Measurements from ENCODE around the gene B4GALT2. TPM values are rescaled to one million over a fixed set of nuclear protein-coding genes. Genes with fewer than 3 reads are reported as not detected.

The B4GALT2 gene
- total and polyA plus RNA-seq, 2 donors, result 7.3 to 10.3 TPM

GRCh38 chr1:44033041-44033575, 54.1 kb downstream of the B4GALT2 start:
- no peak for DNase-seq (ENCODE audit: low read depth in 6 of 9, low spot score in 9 of 9)
- WGBS, result 81% methylated on average over 8 of the region's 8 CpGs
- Histone ChIP-seq H3K27ac (ENCODE audit: low read depth in 1 of 2, low read length in 1 of 2) (no peak overlapping the region), H3K4me3 (ENCODE audit: low read length in 2 of 2) (no peak overlapping the region), H3K9me3 (ENCODE audit: control insufficient read depth in 2 of 2, insufficient read depth in 1 of 2, low read length in 1 of 2) (no peaks in the 10 kb centered on the region), H3K27me3 (ENCODE audit: control insufficient read depth in 2 of 2, insufficient read depth in 1 of 2, low read length in 1 of 2) (peaks cover 8 to 36% of the 10 kb centered on the region in 2 donors), H3K36me3 (ENCODE audit: control insufficient read depth in 2 of 2, insufficient read depth in 2 of 2, low read length in 1 of 2) (no peaks in the 10 kb centered on the region), H3K4me1 (ENCODE audit: control insufficient read depth in 2 of 2, insufficient read depth in 2 of 2, low read length in 2 of 2) (peaks cover 5 to 26% of the 10 kb centered on the region in 2 donors)

- H3K27me3 ChIP-seq (ENCODE audit: control insufficient read depth in 2 of 2, insufficient read depth in 1 of 2, low read length in 1 of 2), result peaks cover 8 to 36% of the 10 kb centered on the region in 2 donors
- H3K36me3 ChIP-seq (ENCODE audit: control insufficient read depth in 2 of 2, insufficient read depth in 2 of 2, low read length in 1 of 2), result no peaks in the 10 kb centered on the region
- H3K9me3 ChIP-seq (ENCODE audit: control insufficient read depth in 2 of 2, insufficient read depth in 1 of 2, low read length in 1 of 2), result no peaks in the 10 kb centered on the region
- no peak for DNase-seq (ENCODE audit: low read depth in 6 of 9, low spot score in 9 of 9)
- WGBS, result 81% methylated on average over 8 of the region's 8 CpGs
- H3K4me3 ChIP-seq (ENCODE audit: low read length in 2 of 2), result no peak overlapping the region
- no peak overlapping the region for H3K27ac ChIP-seq (ENCODE audit: low read depth in 1 of 2, low read length in 1 of 2)
- H3K4me1 ChIP-seq (ENCODE audit: control insufficient read depth in 2 of 2, insufficient read depth in 2 of 2, low read length in 2 of 2), result peaks cover 5 to 26% of the 10 kb centered on the region in 2 donors
Observed at GRCh38 chr1:44033756-44034155, 54.7 kb downstream of the B4GALT2 start.

- Histone ChIP-seq H3K36me3 (ENCODE audit: control insufficient read depth in 2 of 2, insufficient read depth in 2 of 2, low read length in 1 of 2) (no peaks in the 10 kb centered on the region), H3K27ac (ENCODE audit: low read depth in 1 of 2, low read length in 1 of 2) (no peak overlapping the region), H3K9me3 (ENCODE audit: control insufficient read depth in 2 of 2, insufficient read depth in 1 of 2, low read length in 1 of 2) (no peaks in the 10 kb centered on the region), H3K4me3 (ENCODE audit: low read length in 2 of 2) (no peak overlapping the region), H3K27me3 (ENCODE audit: control insufficient read depth in 2 of 2, insufficient read depth in 1 of 2, low read length in 1 of 2) (peaks cover 8 to 31% of the 10 kb centered on the region in 2 donors), H3K4me1 (ENCODE audit: control insufficient read depth in 2 of 2, insufficient read depth in 2 of 2, low read length in 2 of 2) (peaks cover 2 to 22% of the 10 kb centered on the region in 2 donors)
- 95% methylated on average over 4 of the region's 4 CpGs for WGBS
- DNase-seq (ENCODE audit: low read depth in 6 of 9, low spot score in 9 of 9), result no peak
Observed at GRCh38 chr1:44034423-44034822, 55.4 kb downstream of the B4GALT2 start.

GRCh38 chr1:44034976-44035716, 56.1 kb downstream of the B4GALT2 start:
- DNase-seq (ENCODE audit: low read depth in 6 of 9, low spot score in 9 of 9), result no peak
- Histone ChIP-seq H3K4me1 (ENCODE audit: control insufficient read depth in 2 of 2, insufficient read depth in 2 of 2, low read length in 2 of 2) (peaks cover 0 to 18% of the 10 kb centered on the region in 2 donors), H3K36me3 (ENCODE audit: control insufficient read depth in 2 of 2, insufficient read depth in 2 of 2, low read length in 1 of 2) (no peaks in the 10 kb centered on the region), H3K9me3 (ENCODE audit: control insufficient read depth in 2 of 2, insufficient read depth in 1 of 2, low read length in 1 of 2) (no peaks in the 10 kb centered on the region), H3K27ac (ENCODE audit: low read depth in 1 of 2, low read length in 1 of 2) (no peak overlapping the region), H3K4me3 (ENCODE audit: low read length in 2 of 2) (no peak overlapping the region), H3K27me3 (ENCODE audit: control insufficient read depth in 2 of 2, insufficient read depth in 1 of 2, low read length in 1 of 2) (peaks cover 8 to 28% of the 10 kb centered on the region in 2 donors)
- WGBS, result 95% methylated on average over 11 of the region's 11 CpGs

GRCh38 chr1:44035726-44036408, 56.9 kb downstream of the B4GALT2 start:
- H3K36me3 ChIP-seq (ENCODE audit: control insufficient read depth in 2 of 2, insufficient read depth in 2 of 2, low read length in 1 of 2), result no peaks in the 10 kb centered on the region
- no peaks in the 10 kb centered on the region for H3K9me3 ChIP-seq (ENCODE audit: control insufficient read depth in 2 of 2, insufficient read depth in 1 of 2, low read length in 1 of 2)
- DNase-seq (ENCODE audit: low read depth in 6 of 9, low spot score in 9 of 9), result no peak
- H3K4me3 ChIP-seq (ENCODE audit: low read length in 2 of 2), result no peak overlapping the region
- H3K4me1 ChIP-seq (ENCODE audit: control insufficient read depth in 2 of 2, insufficient read depth in 2 of 2, low read length in 2 of 2), result peaks cover 0 to 16% of the 10 kb centered on the region in 2 donors
- peaks cover 2 to 22% of the 10 kb centered on the region in 2 donors for H3K27me3 ChIP-seq (ENCODE audit: control insufficient read depth in 2 of 2, insufficient read depth in 1 of 2, low read length in 1 of 2)
- H3K27ac ChIP-seq (ENCODE audit: low read depth in 1 of 2, low read length in 1 of 2), result no peak overlapping the region
- 89% methylated on average over 8 of the region's 8 CpGs for WGBS

- H3K9me3 ChIP-seq (ENCODE audit: control insufficient read depth in 2 of 2, insufficient read depth in 1 of 2, low read length in 1 of 2), result no peaks in the 10 kb centered on the region
- 50% methylated on average over 6 of the region's 6 CpGs for WGBS
- H3K4me1 ChIP-seq (ENCODE audit: control insufficient read depth in 2 of 2, insufficient read depth in 2 of 2, low read length in 2 of 2), result peaks cover 0 to 9% of the 10 kb centered on the region in 2 donors
- H3K4me3 ChIP-seq (ENCODE audit: low read length in 2 of 2), result no peak overlapping the region
- no peaks in the 10 kb centered on the region for H3K36me3 ChIP-seq (ENCODE audit: control insufficient read depth in 2 of 2, insufficient read depth in 2 of 2, low read length in 1 of 2)
- peaks cover 0 to 15% of the 10 kb centered on the region in 2 donors for H3K27me3 ChIP-seq (ENCODE audit: control insufficient read depth in 2 of 2, insufficient read depth in 1 of 2, low read length in 1 of 2)
- peak overlapping the region in 1 of 2 donors; percentile 24 for H3K27ac ChIP-seq (ENCODE audit: low read depth in 1 of 2, low read length in 1 of 2)
- DNase-seq (ENCODE audit: low read depth in 6 of 9, low spot score in 9 of 9), result peak in 6 of 9 donors; percentile 16 to 67 (median 37)
Observed at GRCh38 chr1:44036409-44037139, 57.6 kb downstream of the B4GALT2 start.

GRCh38 chr1:44037154-44037553, 58.1 kb downstream of the B4GALT2 start:
- 90% methylated on average over 5 of the region's 5 CpGs for WGBS
- no peaks in the 10 kb centered on the region for H3K36me3 ChIP-seq (ENCODE audit: control insufficient read depth in 2 of 2, insufficient read depth in 2 of 2, low read length in 1 of 2)
- H3K27me3 ChIP-seq (ENCODE audit: control insufficient read depth in 2 of 2, insufficient read depth in 1 of 2, low read length in 1 of 2), result peaks cover 0 to 9% of the 10 kb centered on the region in 2 donors
- DNase-seq (ENCODE audit: low read depth in 6 of 9, low spot score in 9 of 9), result no peak
- H3K27ac ChIP-seq (ENCODE audit: low read depth in 1 of 2, low read length in 1 of 2), result no peak overlapping the region
- no peaks in the 10 kb centered on the region for H3K9me3 ChIP-seq (ENCODE audit: control insufficient read depth in 2 of 2, insufficient read depth in 1 of 2, low read length in 1 of 2)
- no peak overlapping the region for H3K4me3 ChIP-seq (ENCODE audit: low read length in 2 of 2)
- H3K4me1 ChIP-seq (ENCODE audit: control insufficient read depth in 2 of 2, insufficient read depth in 2 of 2, low read length in 2 of 2), result peaks cover 0 to 3% of the 10 kb centered on the region in 2 donors

- Histone ChIP-seq H3K36me3 (ENCODE audit: control insufficient read depth in 2 of 2, insufficient read depth in 2 of 2, low read length in 1 of 2) (no peaks in the 10 kb centered on the region), H3K27me3 (ENCODE audit: control insufficient read depth in 2 of 2, insufficient read depth in 1 of 2, low read length in 1 of 2) (no peaks in the 10 kb centered on the region), H3K4me1 (ENCODE audit: control insufficient read depth in 2 of 2, insufficient read depth in 2 of 2, low read length in 2 of 2) (peaks cover 0 to 3% of the 10 kb centered on the region in 2 donors), H3K9me3 (ENCODE audit: control insufficient read depth in 2 of 2, insufficient read depth in 1 of 2, low read length in 1 of 2) (no peaks in the 10 kb centered on the region), H3K27ac (ENCODE audit: low read depth in 1 of 2, low read length in 1 of 2) (no peak overlapping the region), H3K4me3 (ENCODE audit: low read length in 2 of 2) (no peak overlapping the region)
- no peak for DNase-seq (ENCODE audit: low read depth in 6 of 9, low spot score in 9 of 9)
- WGBS, result 93% methylated on average over 2 of the region's 2 CpGs
Observed at GRCh38 chr1:44038876-44039657, 60.1 kb downstream of the B4GALT2 start.
